ENCODE data around the gene VAMP8.

DNA sequence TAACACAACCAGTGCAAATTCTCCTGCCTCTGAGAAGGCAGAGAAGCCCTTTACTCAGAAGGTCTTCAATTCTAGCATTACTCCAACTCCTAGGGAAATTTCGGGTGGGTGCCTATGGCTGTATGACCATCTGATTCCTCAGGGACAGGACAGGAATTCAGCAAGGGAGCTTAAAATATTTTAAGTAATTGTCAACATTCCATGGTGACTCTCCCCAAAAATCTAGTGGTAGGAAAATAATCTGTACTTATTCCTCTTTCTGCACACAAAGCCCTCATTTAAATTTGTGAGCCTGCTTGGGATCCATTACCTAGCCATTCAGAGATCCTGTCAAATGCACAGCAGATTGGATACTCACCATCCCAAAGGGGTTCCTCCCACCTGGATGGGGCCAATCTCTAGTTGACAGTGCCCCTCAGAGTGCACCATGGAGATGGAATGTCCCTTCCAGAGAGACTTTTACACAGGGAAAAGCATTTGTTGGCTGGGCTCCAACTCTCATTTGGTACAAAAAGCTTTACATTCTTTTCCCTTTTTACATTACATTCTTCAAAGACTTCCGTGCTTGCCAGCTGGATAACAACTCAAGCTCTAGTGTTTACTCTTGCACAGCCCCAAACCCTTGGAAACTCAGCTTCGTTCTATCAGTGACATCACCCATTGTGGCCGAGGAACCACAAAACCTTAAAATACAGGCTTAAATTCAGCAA is 28.2 kb downstream of the VAMP8 start:
- TF ChIP-seq CTCF (IDR thresholded peaks at IDR 0.05; ENCODE audit: low read depth, low read length) (no peak), POLR2A (IDR thresholded peaks at IDR 0.05; ENCODE audit: extremely low read depth, insufficient read length) (no peak), MAX (IDR thresholded peaks at IDR 0.05; ENCODE audit: low read depth, low read length) (no peak), MYC (IDR thresholded peaks at IDR 0.05; ENCODE audit: low read depth, low read length) (no peak)
